ENCODE data around the gene MYO1D.

Gene MYO1D

DNA sequence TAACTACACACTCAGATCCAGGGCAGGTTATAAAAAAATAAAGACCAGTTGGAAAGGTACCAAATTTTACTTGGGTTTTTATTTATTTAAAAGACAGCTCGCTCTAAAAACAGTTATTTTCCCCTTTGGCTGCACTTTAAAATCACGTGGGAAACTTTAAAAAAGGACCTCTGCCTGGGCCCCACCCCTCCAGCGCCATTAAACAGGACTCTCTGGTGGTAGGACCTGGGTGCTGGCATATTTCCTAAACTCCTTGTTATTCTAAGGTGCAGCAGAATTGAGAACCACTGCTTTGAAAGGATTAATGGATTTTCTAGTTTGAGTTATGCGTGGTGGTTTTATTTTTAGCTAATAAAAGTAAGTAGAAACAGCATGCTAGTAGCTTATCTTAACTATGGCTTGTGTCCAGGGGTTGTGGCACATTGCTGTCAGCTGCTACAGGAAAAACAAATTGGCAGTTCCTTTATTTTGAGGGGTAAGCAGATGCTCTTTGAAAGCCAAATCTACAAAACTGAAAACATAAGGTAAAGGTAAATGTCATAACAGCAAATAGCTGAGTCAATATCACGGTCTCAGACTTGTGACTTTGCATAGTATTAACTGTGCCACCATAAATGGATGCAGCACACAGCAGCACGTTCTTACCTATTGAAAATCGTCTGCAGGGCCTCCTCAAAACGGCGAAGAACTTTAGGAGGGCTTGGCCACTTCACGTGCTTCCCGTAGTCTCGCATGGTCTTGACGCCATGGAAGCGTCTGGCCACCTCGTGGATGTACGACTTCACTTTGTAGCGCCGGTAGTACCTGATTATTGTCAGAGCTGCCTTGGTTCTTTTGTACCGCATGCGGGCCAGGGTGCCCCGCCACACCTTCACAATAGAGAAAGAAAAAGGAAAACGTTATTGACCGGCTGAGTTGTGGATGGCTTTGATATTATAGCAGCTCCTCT, 218.2 kb downstream of the MYO1D start:
- TF ChIP-seq, protein P1, sequence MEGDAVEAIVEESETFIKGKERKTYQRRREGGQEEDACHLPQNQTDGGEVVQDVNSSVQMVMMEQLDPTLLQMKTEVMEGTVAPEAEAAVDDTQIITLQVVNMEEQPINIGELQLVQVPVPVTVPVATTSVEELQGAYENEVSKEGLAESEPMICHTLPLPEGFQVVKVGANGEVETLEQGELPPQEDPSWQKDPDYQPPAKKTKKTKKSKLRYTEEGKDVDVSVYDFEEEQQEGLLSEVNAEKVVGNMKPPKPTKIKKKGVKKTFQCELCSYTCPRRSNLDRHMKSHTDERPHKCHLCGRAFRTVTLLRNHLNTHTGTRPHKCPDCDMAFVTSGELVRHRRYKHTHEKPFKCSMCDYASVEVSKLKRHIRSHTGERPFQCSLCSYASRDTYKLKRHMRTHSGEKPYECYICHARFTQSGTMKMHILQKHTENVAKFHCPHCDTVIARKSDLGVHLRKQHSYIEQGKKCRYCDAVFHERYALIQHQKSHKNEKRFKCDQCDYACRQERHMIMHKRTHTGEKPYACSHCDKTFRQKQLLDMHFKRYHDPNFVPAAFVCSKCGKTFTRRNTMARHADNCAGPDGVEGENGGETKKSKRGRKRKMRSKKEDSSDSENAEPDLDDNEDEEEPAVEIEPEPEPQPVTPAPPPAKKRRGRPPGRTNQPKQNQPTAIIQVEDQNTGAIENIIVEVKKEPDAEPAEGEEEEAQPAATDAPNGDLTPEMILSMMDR (IDR thresholded peaks at IDR 0.05; ENCODE audit: low read depth, low read length) = no peak
- Histone ChIP-seq H3K4me3 (ENCODE audit: low read depth, low read length) (no peak overlapping the region), H3K36me3 (no peaks in the 10 kb centered on the region), H3K27me3 (ENCODE audit: insufficient read depth, low read depth, severe bottlenecking) (no peaks in the 10 kb centered on the region), H3K9me3 (ENCODE audit: severe bottlenecking) (no peaks in the 10 kb centered on the region), H3K27ac (no peak overlapping the region)
- DNase-seq = no peak

DNA sequence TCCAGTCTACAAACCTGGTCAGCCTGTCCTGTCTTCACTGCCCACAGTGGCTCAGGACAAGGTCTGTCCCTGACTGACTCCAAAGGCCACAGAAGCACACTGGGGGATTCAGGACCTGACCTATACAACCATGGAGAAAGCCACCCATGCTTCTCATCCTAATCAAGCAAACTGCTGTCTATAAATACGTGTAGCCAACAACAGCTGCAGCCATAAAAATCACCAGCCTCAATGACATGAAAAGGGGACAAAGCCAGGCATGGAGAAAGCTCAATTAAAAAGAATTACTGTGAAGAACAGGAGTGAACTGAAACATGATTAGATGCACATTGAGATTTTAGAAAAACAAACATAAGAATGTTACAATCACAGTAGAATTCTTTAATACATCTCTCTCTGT, 220.0 kb downstream of the MYO1D start:
- Histone ChIP-seq H3K4me3 (ENCODE audit: low read depth, low read length) (no peak overlapping the region), H3K36me3 (no peaks in the 10 kb centered on the region), H3K27ac (no peak overlapping the region), H3K9me3 (ENCODE audit: severe bottlenecking) (no peaks in the 10 kb centered on the region), H3K27me3 (ENCODE audit: insufficient read depth, low read depth, severe bottlenecking) (no peaks in the 10 kb centered on the region)
- DNase-seq = no peak
- TF ChIP-seq, protein P1 (IDR thresholded peaks at IDR 0.05; ENCODE audit: low read depth, low read length) = no peak

DNA sequence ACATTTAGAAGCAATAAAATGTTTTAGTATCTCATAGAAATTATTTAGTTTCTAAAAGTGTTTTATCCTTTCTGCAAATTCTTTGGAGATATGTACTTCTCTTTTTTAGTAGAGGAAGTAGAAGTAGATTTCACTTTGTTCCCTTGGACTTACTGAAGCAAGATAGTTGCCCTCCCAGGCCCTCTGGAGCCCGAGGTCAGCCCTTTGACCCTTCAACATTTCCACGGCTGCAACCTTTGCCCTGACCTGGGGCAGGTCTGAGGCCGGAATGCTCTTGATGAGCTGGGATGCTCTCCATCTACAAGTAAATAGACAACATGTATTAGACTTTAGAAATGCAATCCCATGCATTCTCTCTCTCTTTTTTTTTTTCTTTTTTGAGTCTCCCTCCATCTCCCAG, 222.6 kb downstream of the MYO1D start:
- TF ChIP-seq, protein P1 (IDR thresholded peaks at IDR 0.05; ENCODE audit: low read depth, low read length) = no peak
- peaks cover 3% of the 10 kb centered on the region for H3K9me3 ChIP-seq (ENCODE audit: severe bottlenecking)
- H3K27ac ChIP-seq = no peak overlapping the region
- H3K27me3 ChIP-seq (ENCODE audit: insufficient read depth, low read depth, severe bottlenecking) = no peaks in the 10 kb centered on the region
- H3K36me3 ChIP-seq = no peaks in the 10 kb centered on the region
- H3K4me3 ChIP-seq (ENCODE audit: low read depth, low read length) = no peak overlapping the region
- DNase-seq = no peak

DNA sequence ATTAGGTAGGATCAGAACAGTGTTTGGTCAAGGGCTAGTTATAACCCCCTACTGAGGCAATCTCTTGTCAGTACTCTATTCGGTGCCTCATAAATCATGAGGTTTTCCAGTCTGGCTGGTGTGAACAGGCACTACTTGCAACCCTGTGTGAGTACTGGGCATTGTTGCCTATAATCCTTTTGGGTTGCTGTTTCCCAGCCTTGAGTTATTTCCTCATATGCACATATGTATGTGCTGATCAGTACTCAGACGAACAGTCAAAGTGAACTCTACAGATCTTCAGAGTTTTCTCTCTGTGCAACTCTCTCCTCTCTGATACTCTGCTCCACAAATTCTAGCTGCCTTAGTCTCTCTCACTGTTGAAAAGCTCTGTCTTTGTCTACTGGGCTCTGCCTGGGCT, 225.8 kb downstream of the MYO1D start:
- H3K4me3 ChIP-seq (ENCODE audit: low read depth, low read length) = no peak overlapping the region
- no peaks in the 10 kb centered on the region for H3K27me3 ChIP-seq (ENCODE audit: insufficient read depth, low read depth, severe bottlenecking)
- TF ChIP-seq, protein P1 (IDR thresholded peaks at IDR 0.05; ENCODE audit: low read depth, low read length) = no peak
- no peak overlapping the region for H3K27ac ChIP-seq
- no peak for DNase-seq
- no peaks in the 10 kb centered on the region for H3K36me3 ChIP-seq
- peaks cover 3% of the 10 kb centered on the region for H3K9me3 ChIP-seq (ENCODE audit: severe bottlenecking)

DNA sequence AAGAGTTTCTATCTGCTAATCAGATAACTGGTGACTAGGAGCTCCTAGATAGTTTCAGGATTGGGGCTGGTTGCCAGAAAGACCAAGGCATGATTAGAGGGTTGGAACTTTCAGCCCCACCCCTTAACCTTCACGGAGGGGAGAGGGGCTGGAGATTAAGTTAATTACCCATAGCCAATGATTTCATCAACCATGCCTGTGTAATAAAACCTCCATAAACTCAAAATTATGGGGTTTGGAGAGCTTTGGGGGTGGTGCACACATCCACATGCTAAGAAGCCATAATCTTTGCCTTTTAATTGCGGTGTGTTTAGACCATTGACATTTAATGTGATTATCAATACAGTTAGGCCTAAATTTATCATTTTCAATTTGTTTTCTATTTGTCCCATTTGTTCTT, 228.5 kb downstream of the MYO1D start:
- Histone ChIP-seq H3K27ac (no peak overlapping the region), H3K36me3 (no peaks in the 10 kb centered on the region), H3K9me3 (ENCODE audit: severe bottlenecking) (peaks cover 3% of the 10 kb centered on the region), H3K27me3 (ENCODE audit: insufficient read depth, low read depth, severe bottlenecking) (no peaks in the 10 kb centered on the region), H3K4me3 (ENCODE audit: low read depth, low read length) (no peak overlapping the region)
- TF ChIP-seq, protein P1 (IDR thresholded peaks at IDR 0.05; ENCODE audit: low read depth, low read length) = no peak
- no peak for DNase-seq

All from WERI-Rb-1 (cell line).